H1 (cell line): Measurements from ENCODE around the gene MTG1. TPM values are rescaled to one million over a fixed set of nuclear protein-coding genes. Genes with fewer than 3 reads are reported as not detected.

ENCODE experiments used
- CTCF ChIA-PET: fragments of 300-600 bp; sonication (Branson Sonifier 250); formaldehyde crosslinking; loops from one replicate; lab custom pipeline; 2021; ENCODE audit not compliant: partially characterized antibody; lab: Charles Lee
- POLR2A ChIA-PET: fragments of 300-600 bp; sonication (Branson Sonifier 250); formaldehyde crosslinking; loops from one replicate; lab custom pipeline; 2021; ENCODE audit warnings: inconsistent platforms; ENCODE audit not compliant: partially characterized antibody; lab: Charles Lee
- DNase-seq, 2 experiments: peaks; one replicate each; pipeline versions ENCODE4 v3.0.0 to v3.0.0-alpha.2; 2010 to 2022; ENCODE audit warnings: low spot score in 2 of 2, low read depth in 1 of 2, mixed read lengths in 1 of 2
- FAIRE-seq: peaks from 2 replicates; lab custom pipeline; 2011; peaks lifted over from hg19 to GRCh38; lab: Jason Lieb, UNC
- H2AFZ ChIP-seq: 2 replicates; pipeline ENCODE4 v1.8.1; 2012; ENCODE audit warnings: low read length, inconsistent platforms
- H2AK5ac ChIP-seq: 2 replicates; pipeline ENCODE4 v1.6.1; 2013; ENCODE audit warnings: low read depth, low read length
- H2BK120ac ChIP-seq: replicated peaks from 2 replicates; pipeline ENCODE3; 2013; ENCODE audit warnings: low read depth, low read length, inconsistent platforms
- H2BK12ac ChIP-seq: 2 replicates; pipeline ENCODE4 v1.6.1; 2013; ENCODE audit warnings: low read depth, low read length
- H2BK15ac ChIP-seq: 2 replicates; pipeline ENCODE4 v1.6.1; 2013; ENCODE audit warnings: low read length
- H2BK20ac ChIP-seq: 2 replicates; pipeline ENCODE4 v1.6.1; 2013; ENCODE audit warnings: low read length
- H2BK5ac ChIP-seq: 2 replicates; pipeline ENCODE4 v1.6.1; 2013; ENCODE audit warnings: low read depth, low read length
- H3K14ac ChIP-seq: 2 replicates; pipeline ENCODE4 v1.6.1; 2013; ENCODE audit warnings: inconsistent platforms; ENCODE audit not compliant: insufficient read length
- H3K18ac ChIP-seq: 2 replicates; pipeline ENCODE4 v1.6.1; 2013; ENCODE audit warnings: low read length; ENCODE audit errors: extremely low read depth
- H3K23ac ChIP-seq: 2 replicates; pipeline ENCODE4 v1.6.1; 2013; ENCODE audit warnings: inconsistent platforms; ENCODE audit not compliant: insufficient read length
- H3K23me2 ChIP-seq: 2 replicates; pipeline ENCODE4 v1.6.1; 2013; ENCODE audit warnings: low read depth, low read length
- H3K27ac ChIP-seq: 2 replicates; pipeline ENCODE4 v1.6.1; 2011; ENCODE audit warnings: low read depth, low read length, inconsistent platforms
- H3K27me3 ChIP-seq, 4 experiments: replicated peaks in 1 of 4; 1 replicate in 1 of 4; 2 replicates in 3 of 4; pipeline versions ENCODE4 v1.6.1 to v1.8.1; 2011 to 2013; ENCODE audit warnings: low read length in 3 of 4, mild to moderate bottlenecking in 3 of 4, inconsistent platforms in 2 of 4, mixed read lengths in 2 of 4, moderate library complexity in 1 of 4; ENCODE audit not compliant: control insufficient read depth in 3 of 4, insufficient read depth in 3 of 4; ENCODE audit errors: extremely low read depth in 1 of 4
- H3K36me3 ChIP-seq, 4 experiments: 2 replicates each; pipeline versions ENCODE4 v1.6.1 to v1.8.1; 2011 to 2013; ENCODE audit warnings: mild to moderate bottlenecking in 4 of 4, low read length in 3 of 4, moderate library complexity in 2 of 4, control low read depth in 1 of 4, inconsistent platforms in 1 of 4; ENCODE audit not compliant: insufficient read depth in 4 of 4, control insufficient read depth in 2 of 4
- H3K4ac ChIP-seq: replicated peaks from 2 replicates; pipeline ENCODE3; 2013; ENCODE audit warnings: low read length, low read depth, mixed read lengths, inconsistent platforms; ENCODE audit not compliant: insufficient read length
- H3K4me1 ChIP-seq, 4 experiments: replicated peaks in 1 of 4; 1 replicate in 1 of 4; 2 replicates in 3 of 4; pipeline versions ENCODE4 v1.6.1 to v1.8.1; 2011 to 2013; ENCODE audit warnings: low read length in 3 of 4, inconsistent platforms in 2 of 4, mixed read lengths in 1 of 4; ENCODE audit not compliant: insufficient read depth in 4 of 4, control insufficient read depth in 3 of 4
- H3K4me2 ChIP-seq, 2 experiments: 2 replicates each; pipeline versions ENCODE4 v1.6.1 to v1.8.1; 2011 to 2013; ENCODE audit warnings: low read depth in 2 of 2, low read length in 2 of 2, control low read depth in 1 of 2, inconsistent platforms in 1 of 2, mild to moderate bottlenecking in 1 of 2; ENCODE audit not compliant: insufficient read depth in 1 of 2
- H3K4me3 ChIP-seq, 4 experiments: fragments of 200-600, 300-600 bp in 1 of 4; sonication (generic), shearing (Covaris generic), sonication (Bioruptor Twin) in 1 of 4; 2 replicates each; pipeline versions ENCODE4 v1.5.1 to v1.8.1; 2011 to 2016; ENCODE audit warnings: low read length in 4 of 4, low read depth in 3 of 4, control low read depth in 2 of 4, inconsistent platforms in 2 of 4, mild to moderate bottlenecking in 2 of 4, mixed read lengths in 1 of 4, moderate library complexity in 1 of 4; ENCODE audit not compliant: insufficient read depth in 2 of 4; ENCODE audit errors: extremely low read depth in 1 of 4
- H3K56ac ChIP-seq: replicated peaks from 2 replicates; pipeline ENCODE3; 2013; ENCODE audit warnings: low read depth, mild to moderate bottlenecking, mixed read lengths, low read length, inconsistent platforms; ENCODE audit not compliant: insufficient read length
- H3K79me1 ChIP-seq: 2 replicates; pipeline ENCODE4 v1.6.1; 2013; ENCODE audit warnings: low read depth, low read length, control low read depth
- H3K79me2 ChIP-seq, 2 experiments: 2 replicates each; pipeline versions ENCODE4 v1.6.1 to v1.8.1; 2012 to 2013; ENCODE audit warnings: low read length in 2 of 2, mild to moderate bottlenecking in 2 of 2, inconsistent platforms in 1 of 2; ENCODE audit not compliant: insufficient read depth in 2 of 2, control insufficient read depth in 1 of 2
- H3K9ac ChIP-seq, 4 experiments: replicated peaks in 1 of 4; 1 replicate in 1 of 4; 2 replicates in 3 of 4; pipeline versions ENCODE4 v1.6.1 to v1.8.1; 2011 to 2013; ENCODE audit warnings: low read depth in 3 of 4, low read length in 3 of 4, control low read depth in 2 of 4, mild to moderate bottlenecking in 2 of 4, moderate library complexity in 2 of 4, inconsistent platforms in 1 of 4; ENCODE audit errors: extremely low read depth in 1 of 4
- H3K9me3 ChIP-seq, 2 experiments: 2 replicates each; pipeline versions ENCODE4 v1.6.1 to v1.8.1; 2012 to 2013; ENCODE audit warnings: mild to moderate bottlenecking in 2 of 2, moderate library complexity in 2 of 2, control low read depth in 1 of 2, inconsistent platforms in 1 of 2, low read depth in 1 of 2, low read length in 1 of 2, mixed read lengths in 1 of 2; ENCODE audit not compliant: insufficient read depth in 2 of 2
- H4K20me1 ChIP-seq, 2 experiments: replicated peaks in 1 of 2; 2 replicates each; pipeline versions ENCODE3 to v1.8.1; 2011 to 2013; ENCODE audit warnings: inconsistent platforms in 2 of 2, low read length in 2 of 2, mild to moderate bottlenecking in 1 of 2; ENCODE audit not compliant: insufficient read depth in 2 of 2, control insufficient read depth in 1 of 2
- H4K5ac ChIP-seq: 2 replicates; pipeline ENCODE4 v1.6.1; 2013; ENCODE audit warnings: low read length, low read depth, mixed read lengths, inconsistent platforms; ENCODE audit not compliant: insufficient read length
- H4K8ac ChIP-seq: 2 replicates; pipeline ENCODE4 v1.8.0; 2013; ENCODE audit warnings: mild to moderate bottlenecking, moderate library complexity, low read length, inconsistent platforms; ENCODE audit not compliant: insufficient read depth; ENCODE audit errors: extremely low read depth
- H4K91ac ChIP-seq: replicated peaks from 2 replicates; pipeline ENCODE3; 2013; ENCODE audit warnings: low read length, mixed read lengths, inconsistent platforms; ENCODE audit not compliant: insufficient read length
- ASH2L ChIP-seq: fragments of 200-600, 300-600 bp; sonication (generic); IDR thresholded peaks from one replicate; pipeline ENCODE4 v1.7.1; 2017; ENCODE audit warnings: low read length
- CTBP2 ChIP-seq: IDR thresholded peaks from 2 replicates; pipeline ENCODE4 v1.7.0; 2011; ENCODE audit warnings: borderline replicate concordance, mild to moderate bottlenecking, moderate library complexity, mixed read lengths, low read length; ENCODE audit not compliant: insufficient read depth, insufficient read length
- FOSL1 ChIP-seq: IDR thresholded peaks from 2 replicates; pipeline ENCODE4 v1.6.1; 2011; ENCODE audit warnings: mild to moderate bottlenecking, low read depth, low read length, moderate library complexity; ENCODE audit not compliant: insufficient read depth
- GTF2F1 ChIP-seq: IDR thresholded peaks from 2 replicates; pipeline ENCODE4 v1.6.1; 2012; ENCODE audit warnings: low read depth, low read length, improper control_type of control experiment, borderline replicate concordance
- JUND ChIP-seq: IDR thresholded peaks from 2 replicates; pipeline ENCODE4 v1.6.1; 2011; ENCODE audit warnings: mild to moderate bottlenecking, improper control_type of control experiment, low read length
- KDM1A ChIP-seq: fragments of 200-600, 300-600 bp; sonication (generic); IDR thresholded peaks from 2 replicates; pipeline ENCODE4 v1.7.1; 2016; ENCODE audit warnings: mild to moderate bottlenecking, low read length, borderline replicate concordance
- PHF8 ChIP-seq: fragments of 200-600 bp; sonication (generic); conservative IDR thresholded peaks from 2 replicates; pipeline ENCODE4 v1.7.1; 2012; ENCODE audit warnings: low read depth, mild to moderate bottlenecking, inconsistent platforms, low read length, moderate library complexity
- RAD21 ChIP-seq, 2 experiments: IDR thresholded peaks in 1 of 2; conservative IDR thresholded peaks in 1 of 2; 2 replicates each; pipeline ENCODE4 v1.6.1; 2011; ENCODE audit warnings: low read depth in 2 of 2, low read length in 2 of 2, improper control_type of control experiment in 1 of 2, inconsistent platforms in 1 of 2, mild to moderate bottlenecking in 1 of 2, moderate library complexity in 1 of 2
- RFX5 ChIP-seq: IDR thresholded peaks from 2 replicates; pipeline ENCODE4 v1.6.1; 2011; ENCODE audit warnings: low read depth, low read length, improper control_type of control experiment, borderline replicate concordance
- SP2 ChIP-seq: IDR thresholded peaks from 2 replicates; pipeline ENCODE4 v1.6.1; 2012; ENCODE audit warnings: mild to moderate bottlenecking, low read length, inconsistent platforms
- WGBS, 2 experiments: shearing (Covaris generic) in 1 of 2; methylation state at CpG; one replicate each; pipeline versions ENCODE4 v1.1.6 to v1.1.7; 2013 to 2015; ENCODE audit warnings: low lambda C conversion rate in 2 of 2, mixed read lengths in 2 of 2, inconsistent platforms in 1 of 2, low coverage in 1 of 2, missing lambda C conversion rate in 1 of 2; ENCODE audit not compliant: insufficient replicate concordance in 2 of 2, insufficient coverage in 1 of 2, insufficient read length in 1 of 2; ENCODE audit errors: extremely low coverage in 1 of 2, missing lambda C conversion rate in 1 of 2; 5-methylcytosine and 5-hydroxymethylcytosine counted together
- polyA plus RNA-seq, 7 experiments: library from polyadenylated mRNA; depleted of rRNA in 3 of 7; stranded (reverse) in 5 of 7; unstranded in 2 of 7; fragments of >200 nt in 5 of 7; fragments of 200-250 nt in 2 of 7; gene quantifications; 1 replicate in 5 of 7; 2 replicates in 1 of 7; 4 replicates in 1 of 7; pipeline versions ENCODE4 v1.2.1 to v1.2.3, GENCODE V29; 2011 to 2013; ENCODE audit warnings: missing spikeins in 2 of 7, mixed read lengths in 2 of 7
- total RNA-seq: library from RNA; stranded (reverse); fragmentation: NEBNext Ultra II Directional; extraction: Animal tissue kit (Norgen Biotek cat#: 25700); gene quantifications from 2 replicates; pipeline ENCODE4 v1.2.1, GENCODE V29; 2021

Gene MTG1
- total and polyA plus RNA-seq, 2 of the 8 experiments (the other 6 are each of a cell fraction or from before 2014, with no cell fraction given): 56.6 to 81.6 TPM

- H2BK5ac ChIP-seq: no peak overlapping the region
- H3K9ac ChIP-seq: no peak overlapping the region
- H3K4me3 ChIP-seq: no peak overlapping the region
- no peak overlapping the region for H4K91ac ChIP-seq
- no peak overlapping the region for H3K23ac ChIP-seq
- H3K4me1 ChIP-seq: no peaks in the 10 kb centered on the region
- CTCF ChIA-PET: no interaction called here
- POLR2A ChIA-PET: interaction anchor here (1.3 kb wide), 1 partner anchor 27 kb away, joined by 3 read pairs; the partner anchor contains the start of gene FUOM
- H3K36me3 ChIP-seq: no peaks in the 10 kb centered on the region
- no peak overlapping the region for H3K27ac ChIP-seq
- no peaks in the 10 kb centered on the region for H3K79me1 ChIP-seq
- peaks cover 0 to 1% of the 10 kb centered on the region in 2 experiments for H4K20me1 ChIP-seq
- no peaks in the 10 kb centered on the region for H3K79me2 ChIP-seq
- no peak overlapping the region for H2BK120ac ChIP-seq
- H3K14ac ChIP-seq: no peak overlapping the region
- H3K4ac ChIP-seq: no peak overlapping the region
- H3K9me3 ChIP-seq: no peaks in the 10 kb centered on the region
- H2BK20ac ChIP-seq: no peak overlapping the region
- WGBS, 2 experiments: 91% methylated on average over 2 of the region's 2 CpGs; no CpG with 5 or more reads in 1 of the 2 experiments
- DNase-seq: no peak
- H3K27me3 ChIP-seq: peaks cover 0 to 2% (median 0%) of the 10 kb centered on the region in 4 experiments; a peak in 3 of 7 replicates
- no peak overlapping the region for H2BK12ac ChIP-seq
- no peak overlapping the region for H4K5ac ChIP-seq
- no peak overlapping the region for H2AK5ac ChIP-seq
- H4K8ac ChIP-seq: no peak overlapping the region
- H3K56ac ChIP-seq: no peak overlapping the region
- no peaks in the 10 kb centered on the region; the same call in 1 of the 2 replicates for H3K23me2 ChIP-seq
- H2AFZ ChIP-seq: no peak overlapping the region
- no peak for FAIRE-seq
- no peak overlapping the region for H2BK15ac ChIP-seq
- H3K4me2 ChIP-seq: no peak overlapping the region
- H3K18ac ChIP-seq: no peak overlapping the region
- TF ChIP-seq PHF8: no peak
- TF ChIP-seq GTF2F1: no peak
- no peak for TF ChIP-seq KDM1A
- TF ChIP-seq JUND: no peak
- no peak for TF ChIP-seq RFX5
- no peak for TF ChIP-seq CTBP2
- no peak for TF ChIP-seq ASH2L
- no peak for TF ChIP-seq RAD21 (IDR thresholded peaks at IDR 0.05 in 1 of 2, conservative IDR thresholded peaks at IDR 0.05 in 1 of 2; ENCODE audit: low read depth in 2 of 2, low read length in 2 of 2)
- no peak for TF ChIP-seq SP2
- no peak for TF ChIP-seq FOSL1
Measured at GRCh38 chr10:133385214-133385613, 8.7 kb upstream of the MTG1 start.
